Endothelial cell of hepatic sinusoid (primary cell): ENCODE measurements around the gene TAF10.

Source experiments
- in situ Hi-C: cut with HindIII; loops from 2 replicates; pipeline ENCODE4 v1.10.0; 2017; ENCODE audit warnings: low sequenced_read_pairs

Gene TAF10

DNA sequence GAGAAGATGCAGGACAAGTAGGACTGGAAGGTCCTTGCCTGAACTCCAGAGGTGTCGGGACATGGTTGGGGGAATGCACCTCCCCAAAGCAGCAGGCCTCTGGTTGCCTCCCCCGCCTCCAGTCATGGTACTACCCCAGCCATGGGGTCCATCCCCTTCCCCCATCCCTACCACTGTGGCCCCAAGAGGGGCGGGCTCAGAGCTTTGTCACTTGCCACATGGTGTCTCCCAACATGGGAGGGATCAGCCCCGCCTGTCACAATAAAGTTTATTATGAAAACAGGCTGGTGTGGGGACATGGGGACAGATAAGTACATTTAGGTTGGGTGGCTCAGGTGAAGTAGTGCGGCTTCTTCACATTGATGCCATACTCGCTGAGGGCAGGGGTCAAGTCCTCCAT lies 1.4 kb downstream of the TAF10 start:
- in situ Hi-C loops, result no loop called here

DNA sequence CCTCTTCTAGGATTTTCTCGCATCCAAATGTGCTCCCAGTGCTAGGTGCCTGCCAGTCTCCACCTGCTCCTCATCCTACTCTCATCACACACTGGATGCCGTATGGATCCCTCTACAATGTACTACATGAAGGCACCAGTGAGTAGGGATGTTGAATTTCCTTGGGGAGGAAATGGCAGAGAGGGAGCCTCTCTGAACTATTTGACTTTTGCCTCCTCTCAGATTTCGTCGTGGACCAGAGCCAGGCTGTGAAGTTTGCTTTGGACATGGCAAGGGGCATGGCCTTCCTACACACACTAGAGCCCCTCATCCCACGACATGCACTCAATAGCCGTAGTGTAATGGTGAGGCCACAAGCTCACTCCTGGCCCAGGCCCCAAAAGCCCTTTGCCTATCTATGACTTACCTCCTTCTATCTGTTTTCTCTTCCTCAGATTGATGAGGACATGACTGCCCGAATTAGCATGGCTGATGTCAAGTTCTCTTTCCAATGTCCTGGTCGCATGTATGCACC lies 2.5 kb downstream of the TAF10 start:
- in situ Hi-C loops, result no loop called here

DNA sequence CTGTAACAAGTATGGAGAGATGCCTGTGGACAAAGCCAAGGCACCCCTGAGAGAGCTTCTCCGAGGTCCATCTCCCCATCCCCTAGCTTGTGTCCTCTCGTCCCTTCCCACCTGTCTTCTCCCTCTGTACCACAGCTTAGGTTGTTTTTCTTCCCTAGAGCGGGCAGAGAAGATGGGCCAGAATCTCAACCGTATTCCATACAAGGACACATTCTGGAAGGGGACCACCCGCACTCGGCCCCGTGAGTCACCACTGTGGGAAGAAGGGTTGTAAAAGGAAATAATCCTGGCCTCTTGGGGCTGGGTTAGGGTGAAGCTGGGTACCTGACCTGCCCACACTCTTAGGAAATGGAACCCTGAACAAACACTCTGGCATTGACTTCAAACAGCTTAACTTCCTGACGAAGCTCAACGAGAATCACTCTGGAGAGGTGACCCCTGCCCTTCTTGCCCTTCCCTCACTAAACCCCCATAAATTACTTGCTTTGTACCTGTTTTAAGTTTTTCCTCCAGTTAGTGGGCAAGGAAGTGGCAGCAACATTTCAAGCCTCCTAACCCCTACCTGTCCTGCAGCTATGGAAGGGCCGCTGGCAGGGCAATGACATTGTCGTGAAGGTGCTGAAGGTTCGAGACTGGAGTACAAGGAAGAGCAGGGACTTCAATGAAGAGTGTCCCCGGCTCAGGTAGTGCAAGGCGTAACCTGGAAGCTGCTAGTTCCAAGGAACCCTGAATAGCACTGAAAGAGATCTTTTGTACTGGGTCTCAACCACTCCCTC lies 3.1 kb downstream of the TAF10 start:
- in situ Hi-C loops, result no loop called here

DNA sequence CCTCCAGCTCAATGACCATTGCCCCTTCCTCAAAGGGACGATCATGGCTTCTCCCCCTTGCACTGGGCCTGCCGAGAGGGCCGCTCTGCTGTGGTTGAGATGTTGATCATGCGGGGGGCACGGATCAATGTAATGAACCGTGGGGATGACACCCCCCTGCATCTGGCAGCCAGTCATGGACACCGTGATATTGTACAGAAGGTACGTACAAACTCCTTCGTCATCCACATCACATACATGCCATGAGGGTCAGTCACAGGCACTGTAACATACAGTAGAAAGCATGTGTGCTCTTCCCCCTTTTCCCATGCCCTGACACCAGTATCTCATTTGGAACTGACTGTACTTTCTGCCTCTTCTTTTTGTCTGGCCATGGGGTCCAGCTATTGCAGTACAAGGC lies 4.0 kb downstream of the TAF10 start:
- in situ Hi-C loops, result no loop called here

DNA sequence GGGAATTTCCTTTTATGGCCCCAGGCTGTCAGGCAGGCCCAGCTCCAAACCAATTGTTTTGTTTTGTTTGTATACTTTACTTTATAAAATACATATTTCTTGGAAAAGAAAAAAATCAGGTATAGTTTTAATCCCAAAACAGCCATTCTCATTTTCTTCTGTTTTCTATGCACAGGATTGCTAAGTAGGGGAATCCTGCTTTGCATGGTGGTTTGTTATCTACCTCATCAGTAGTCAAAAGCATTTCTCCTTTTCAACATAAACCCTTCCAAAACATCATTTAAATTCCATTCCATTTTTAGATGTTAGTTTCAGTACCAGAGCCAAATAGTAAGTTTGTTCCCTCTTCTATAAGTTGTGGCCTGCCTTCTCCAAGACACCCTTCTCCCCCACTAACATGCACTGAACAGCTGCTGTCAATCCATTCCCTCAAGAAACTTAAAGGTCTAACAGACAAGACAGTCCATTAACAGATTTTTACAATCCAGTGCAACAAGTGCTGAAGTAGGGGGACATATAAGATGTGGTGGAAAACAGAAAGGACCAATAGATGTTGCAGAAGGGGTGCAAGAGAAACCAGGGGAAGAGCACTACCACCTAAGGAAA lies 4.7 kb downstream of the TAF10 start:
- in situ Hi-C loops, result no loop called here

DNA sequence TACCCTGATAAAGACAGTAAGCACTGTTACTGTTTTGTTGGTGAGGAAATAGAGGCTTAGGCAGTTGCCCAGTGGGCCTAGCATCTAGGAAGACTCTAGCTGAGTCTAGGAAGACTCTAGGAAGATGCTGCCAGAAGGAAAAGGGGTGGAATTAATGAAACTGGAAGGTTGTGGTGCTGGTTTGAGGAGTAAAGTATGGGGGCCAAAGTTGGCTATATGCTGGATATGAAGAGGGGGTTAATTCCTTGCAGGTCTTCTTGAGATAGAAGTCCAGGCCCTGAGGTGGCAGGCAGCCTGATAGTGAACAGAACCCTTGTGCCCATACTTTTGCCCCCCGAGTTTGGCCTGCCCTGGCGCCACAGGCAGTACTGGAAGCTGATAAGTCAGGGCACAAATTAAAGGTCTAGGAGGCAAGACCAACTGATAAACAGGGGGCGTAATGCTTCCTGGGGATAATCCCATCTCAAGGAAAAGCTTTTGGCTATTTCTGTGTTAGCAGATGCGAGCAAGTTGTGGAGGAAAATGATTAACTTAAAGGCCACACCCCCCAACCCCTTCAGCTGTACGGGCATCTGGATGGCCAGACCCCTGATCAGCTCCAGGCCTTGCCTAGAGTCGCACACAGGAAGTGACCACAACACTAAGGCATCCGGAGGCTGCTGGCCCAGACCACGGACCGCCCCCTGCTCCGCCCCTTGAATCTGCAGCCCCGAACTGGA lies 5.4 kb downstream of the TAF10 start:
- in situ Hi-C loops, result no loop called here

DNA sequence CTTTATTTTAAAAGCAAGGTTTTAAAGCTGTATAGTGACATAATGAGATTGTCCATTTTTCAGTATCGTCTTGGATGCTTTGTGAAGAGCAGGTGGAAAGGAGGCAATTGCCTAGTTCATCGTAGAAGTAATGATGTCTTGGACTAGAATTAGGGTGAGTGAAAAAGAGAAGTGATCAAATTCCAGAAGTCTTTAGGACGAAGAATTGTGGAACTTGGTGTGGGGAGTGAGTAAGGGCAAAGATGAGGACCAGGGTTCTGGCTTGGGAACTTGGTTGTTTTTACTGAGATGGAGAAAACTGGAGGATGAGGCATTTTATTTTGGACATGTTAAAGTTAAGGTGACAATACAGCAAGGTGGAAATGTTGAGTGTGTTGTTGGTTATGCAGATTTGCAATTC lies 7.2 kb downstream of the TAF10 start:
- in situ Hi-C loops, result no loop called here

DNA sequence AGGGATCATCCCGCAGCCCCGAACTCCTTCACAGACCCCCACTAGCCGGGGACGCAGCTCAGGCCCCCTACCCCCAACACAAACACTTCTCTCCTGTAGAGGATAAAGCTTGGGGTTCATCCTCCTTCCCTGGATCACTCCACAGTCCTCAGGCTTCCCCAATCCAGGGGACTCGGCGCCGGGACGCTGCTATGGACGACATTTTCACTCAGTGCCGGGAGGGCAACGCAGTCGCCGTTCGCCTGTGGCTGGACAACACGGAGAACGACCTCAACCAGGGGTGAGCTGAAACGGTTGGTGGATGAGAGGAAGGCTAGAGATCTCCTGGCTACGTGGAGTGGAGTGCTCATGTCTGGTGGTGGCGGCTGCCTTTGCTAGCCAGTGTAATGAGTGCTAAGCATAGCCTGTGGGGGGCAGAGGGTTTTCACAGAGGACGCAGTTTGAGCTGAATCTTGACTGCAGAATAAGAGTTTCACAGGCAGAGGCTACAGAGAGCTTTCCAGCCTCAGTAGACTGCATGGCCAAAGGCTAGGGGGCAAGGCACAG lies 7.9 kb downstream of the TAF10 start:
- in situ Hi-C loops, result no loop called here

DNA sequence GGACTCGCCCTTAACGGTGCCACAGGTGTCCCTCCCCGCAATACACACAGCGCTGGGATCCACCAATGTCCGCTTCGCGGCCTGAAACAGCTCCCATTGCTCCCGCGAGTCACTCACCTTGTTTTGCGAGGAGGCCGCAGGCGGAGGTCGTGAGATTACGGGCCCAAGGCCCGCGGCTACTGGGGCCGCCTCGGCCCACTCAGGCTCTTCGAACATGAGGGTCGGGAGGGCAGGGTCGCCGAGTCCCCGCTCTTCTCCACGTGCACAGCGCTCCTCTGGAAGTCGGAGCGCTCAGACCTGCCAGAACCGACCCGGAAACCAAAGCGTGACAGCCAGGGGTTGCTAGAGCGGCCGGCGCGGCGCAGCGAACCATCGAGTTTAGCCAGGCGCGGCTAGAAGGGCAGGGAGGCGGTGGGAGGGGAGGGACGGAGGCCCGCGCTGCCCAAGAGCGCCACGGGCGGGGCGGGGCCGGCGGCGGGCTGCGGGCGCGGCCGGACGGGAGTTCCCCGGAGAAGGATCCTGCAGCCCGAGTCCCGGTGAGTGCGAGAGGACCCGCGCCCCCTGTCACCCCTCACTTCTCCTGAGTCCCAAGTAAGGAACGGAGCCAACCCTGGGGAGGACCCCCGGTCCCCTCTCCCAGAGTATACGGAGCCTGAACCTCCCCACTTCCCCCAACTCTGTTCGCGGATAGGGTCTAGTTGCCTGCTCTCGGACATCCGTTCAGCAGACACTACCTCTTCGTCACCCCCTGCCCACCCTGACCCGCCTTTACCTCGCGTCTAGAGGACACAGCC lies 8.5 kb downstream of the TAF10 start, which contains the start of the genes ILK and RRP8:
Gene ILK (plus strand): TSS at position 488 of the 794 bp plus-strand sequence. CDS start 498 bp downstream, outside the sequence.
Gene RRP8 (minus strand): TSS at position 330 of the 794 bp plus-strand sequence. CDS start 114 bp downstream, at position 216.
- in situ Hi-C loops, result no loop called here

DNA sequence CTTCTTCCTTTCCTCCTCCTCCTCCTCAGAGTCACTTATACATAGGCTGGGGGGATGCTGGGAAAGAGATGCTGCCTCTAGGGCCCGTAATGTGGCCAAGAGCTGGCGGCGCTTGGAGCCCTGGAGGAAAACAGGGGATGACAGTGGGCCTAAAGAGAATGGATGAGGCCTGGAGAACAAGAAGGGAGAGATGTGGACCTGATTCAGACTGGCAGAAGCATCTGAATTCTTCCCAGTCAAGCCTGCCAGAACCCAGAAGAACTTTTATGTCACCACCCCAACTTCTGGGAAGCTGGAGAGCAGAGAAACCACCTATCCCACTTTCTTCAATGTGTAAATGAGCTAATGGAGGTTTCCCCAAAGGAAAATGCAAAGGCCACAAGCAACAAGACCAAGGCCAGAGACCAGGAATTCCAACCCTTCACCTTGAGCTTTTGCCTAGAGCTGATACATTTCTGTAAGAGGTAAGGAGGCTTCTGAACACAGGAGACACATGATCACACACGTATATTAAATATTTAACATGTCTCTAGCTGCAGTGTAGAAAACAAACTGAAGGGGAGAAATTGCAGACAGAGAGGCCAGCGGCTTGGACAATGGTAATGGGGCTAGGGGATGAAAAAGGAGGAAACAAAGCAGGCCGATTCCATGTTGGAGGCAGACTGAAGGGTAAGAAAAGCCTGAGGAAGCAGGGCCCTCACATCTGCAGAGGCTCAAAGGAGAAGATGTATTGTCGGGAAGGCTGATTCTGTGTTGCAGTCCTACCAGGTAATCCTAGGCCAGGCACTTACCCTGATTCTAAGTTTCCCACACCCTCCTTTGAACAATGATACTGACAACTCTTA lies 9.7 kb downstream of the TAF10 start:
- in situ Hi-C loops, result no loop called here

DNA sequence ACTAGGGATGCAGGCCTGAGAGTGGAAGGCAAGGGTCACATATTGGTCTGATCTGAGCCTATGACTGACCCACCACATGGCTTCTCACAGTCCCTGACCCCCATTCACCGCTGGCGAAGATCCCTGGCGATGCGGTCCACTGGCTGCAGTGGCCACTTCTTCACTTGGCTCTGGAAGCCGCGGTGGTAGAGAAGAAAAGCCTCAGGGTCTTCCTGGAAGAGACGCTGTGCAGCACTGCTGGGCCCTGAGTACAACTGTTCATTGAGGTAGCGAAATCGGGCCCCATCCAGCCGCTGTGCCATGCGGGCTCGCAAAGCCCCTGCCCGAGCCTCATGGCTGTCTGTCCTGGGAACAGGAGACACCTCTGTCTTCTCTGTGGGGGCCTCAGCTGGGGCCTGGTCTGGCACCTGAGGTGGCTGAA lies 11.0 kb downstream of the TAF10 start:
- in situ Hi-C loops, result no loop called here

DNA sequence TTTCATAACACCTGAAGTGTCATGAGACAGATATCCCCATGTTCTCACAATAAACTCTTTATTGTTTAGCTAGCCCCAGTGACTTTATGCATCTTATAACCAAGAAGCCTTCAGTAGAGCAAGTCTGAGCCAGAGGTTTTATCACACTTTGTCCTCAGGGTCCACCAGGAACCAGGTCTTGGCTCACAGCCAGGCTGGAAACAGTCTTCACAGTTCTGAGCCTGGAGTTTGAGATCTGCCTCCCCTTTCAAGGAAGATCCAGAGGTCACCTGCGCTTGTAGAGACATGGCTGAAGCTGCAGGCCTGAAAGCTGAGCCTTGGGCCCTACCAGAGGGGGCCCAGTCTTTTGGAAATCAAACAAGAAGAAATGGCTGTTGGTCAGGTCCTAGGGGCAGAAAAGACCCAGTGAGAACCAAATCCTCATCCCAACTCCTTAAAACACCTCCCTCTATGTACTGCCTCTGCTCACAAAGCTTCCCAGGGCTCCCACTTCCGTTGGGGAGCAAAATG lies 12.1 kb downstream of the TAF10 start:
- in situ Hi-C loops, result no loop called here

DNA sequence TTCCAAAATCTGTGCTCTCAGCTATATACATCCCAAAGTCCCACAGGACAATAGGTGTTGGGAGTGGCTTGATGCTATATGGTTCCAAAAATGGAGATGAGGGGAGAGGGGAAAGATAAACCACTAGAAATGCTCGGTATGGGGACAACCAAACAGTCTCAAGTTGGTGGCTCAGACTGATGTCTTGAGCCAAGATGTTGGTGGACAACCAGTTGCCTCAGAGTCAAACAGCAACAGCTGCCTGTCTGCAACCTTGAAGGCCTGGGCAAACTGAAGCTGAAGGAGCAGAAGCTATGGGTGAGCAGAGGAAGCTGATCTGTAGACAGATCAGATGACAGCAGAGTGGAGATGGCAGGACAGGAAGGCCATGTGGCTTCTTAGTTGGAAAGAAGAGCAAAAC lies 12.6 kb downstream of the TAF10 start:
- in situ Hi-C loops, result no loop called here

DNA sequence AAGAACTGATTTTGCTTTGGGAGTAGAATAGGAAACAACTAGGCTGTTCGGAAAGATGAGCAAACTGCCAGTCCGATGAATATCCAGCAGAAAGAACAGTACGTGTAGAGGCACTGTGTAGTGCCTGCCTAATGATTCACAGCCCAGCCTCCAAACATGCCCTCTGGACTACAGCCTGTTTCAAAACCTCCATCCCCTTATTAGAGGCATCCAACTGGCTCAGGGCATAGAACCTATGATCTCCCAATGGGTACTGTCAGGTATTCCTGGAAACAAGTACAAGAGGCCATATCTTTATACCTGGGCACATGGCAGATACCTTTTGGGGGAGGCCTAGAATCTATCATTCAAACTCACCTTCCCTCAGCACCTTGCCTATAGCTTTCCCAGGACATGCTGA lies 13.5 kb downstream of the TAF10 start:
- in situ Hi-C loops, result no loop called here

DNA sequence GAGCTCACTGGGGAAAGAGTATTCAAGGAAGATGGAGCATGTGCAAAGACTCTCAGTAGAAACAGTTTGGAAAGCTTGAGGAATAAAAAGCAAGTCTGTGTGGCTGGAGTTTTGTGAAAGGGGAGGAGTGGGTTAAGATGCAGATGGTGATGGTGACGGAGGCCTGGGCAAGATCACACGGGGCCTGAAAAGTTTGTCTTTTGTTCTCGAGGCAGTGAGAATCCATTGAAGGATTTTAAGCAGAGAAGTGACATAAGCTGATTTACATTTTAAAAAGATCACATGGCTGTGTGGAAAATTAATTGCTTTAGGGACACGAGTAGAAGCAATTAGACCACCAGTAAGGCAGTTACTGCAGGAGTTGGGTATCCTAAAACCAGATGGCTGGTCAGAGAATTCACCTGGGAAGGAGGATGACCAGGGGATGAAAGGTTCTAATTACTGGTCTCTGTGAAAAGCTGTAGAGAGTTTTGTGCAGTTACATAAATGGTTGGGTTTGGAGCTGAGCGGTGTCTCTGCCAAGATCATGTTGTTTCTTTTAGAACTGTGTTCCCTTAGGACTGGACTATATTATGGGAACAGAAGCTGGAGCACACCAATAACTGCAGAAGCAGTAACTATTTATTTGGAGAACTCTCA lies 15.7 kb downstream of the TAF10 start:
- in situ Hi-C loops, result no loop called here

DNA sequence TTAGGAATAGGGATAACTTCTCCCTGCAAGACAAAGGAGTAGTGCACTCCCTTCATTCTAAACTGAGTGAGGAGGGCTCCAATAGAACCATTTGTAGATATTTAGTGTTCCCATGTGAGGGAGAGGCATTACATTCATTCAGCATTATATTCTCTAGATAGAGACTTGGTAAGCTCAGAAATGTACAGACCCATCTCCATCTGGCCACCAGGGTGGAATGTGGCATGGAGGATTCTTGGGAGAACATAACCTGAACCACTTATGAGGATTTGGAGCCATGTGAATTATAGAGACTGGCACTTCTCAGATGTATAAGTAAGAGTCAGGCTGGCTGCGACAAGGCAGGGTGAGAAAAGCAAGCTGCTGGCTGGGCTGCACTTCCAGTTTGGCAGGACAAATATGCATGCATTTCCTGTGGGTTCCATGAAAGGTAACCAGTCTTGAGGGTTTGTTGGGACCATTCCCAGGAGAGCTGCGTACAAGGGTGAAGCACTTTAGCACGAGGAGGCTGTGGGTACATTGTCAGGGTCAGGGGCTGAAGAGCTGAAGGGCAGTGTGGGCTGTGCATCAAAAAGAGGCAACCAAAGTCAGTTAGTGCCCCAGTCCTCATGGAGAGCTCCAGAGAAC lies 17.8 kb downstream of the TAF10 start:
- in situ Hi-C loops, result no loop called here

DNA sequence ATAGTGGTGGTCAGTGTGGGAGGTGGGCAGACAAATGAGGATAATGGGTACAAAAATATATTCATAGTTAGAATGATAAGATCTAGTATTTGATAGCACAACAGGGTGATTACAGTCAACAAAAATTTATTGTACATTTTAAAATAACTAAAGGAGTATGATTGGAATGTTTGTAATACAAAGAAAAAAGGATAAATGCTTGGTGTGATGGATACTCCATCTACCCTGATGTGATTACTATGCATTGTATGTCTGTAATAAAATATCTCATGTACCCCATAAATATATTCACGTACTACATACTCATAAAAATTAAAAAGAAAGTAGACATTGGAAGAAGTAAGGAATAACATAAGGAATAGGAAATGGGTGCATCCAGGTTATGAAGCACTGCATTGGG lies 24.0 kb downstream of the TAF10 start:
- in situ Hi-C loops, result no loop called here

DNA sequence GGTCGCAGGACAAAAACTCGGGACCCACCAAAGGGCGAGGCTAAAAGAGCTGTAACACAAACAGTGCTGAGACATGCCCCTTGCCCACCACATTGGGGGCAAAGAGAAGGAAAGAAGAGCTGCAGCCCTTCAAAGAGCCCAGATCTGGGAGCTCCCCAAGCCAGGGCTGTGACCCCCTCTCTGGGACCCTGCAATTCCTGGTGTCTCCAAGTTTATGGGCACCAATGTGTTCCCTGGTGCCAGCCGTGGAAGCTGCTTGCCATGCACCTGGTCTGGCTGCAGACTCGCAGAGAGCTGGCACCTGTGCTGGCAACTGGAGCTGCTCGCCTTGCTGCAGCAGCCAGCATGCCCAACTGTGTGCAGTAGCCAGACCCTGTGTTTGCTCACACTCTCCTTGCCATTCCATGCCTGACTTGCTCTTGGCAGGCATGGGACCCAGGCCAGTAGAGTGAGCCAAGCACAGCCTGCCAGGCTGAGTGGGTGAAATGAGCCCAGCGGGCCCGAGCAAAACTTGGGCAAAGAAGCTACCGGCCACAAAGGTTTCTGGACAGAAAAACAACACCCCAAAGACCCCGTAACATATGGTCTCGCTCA lies 24.6 kb downstream of the TAF10 start:
- in situ Hi-C loops, result no loop called here
